GM18870 (cell line): ENCODE results near the gene UBL3.

ENCODE experiments used
- ATAC-seq: cut with Tn5 transposase; IDR thresholded peaks from one replicate; pipeline ENCODE4 v1.9.1; 2021; ENCODE audit warnings: moderate library complexity; ENCODE audit not compliant: unreplicated experiment

UBL3 gene

DNA sequence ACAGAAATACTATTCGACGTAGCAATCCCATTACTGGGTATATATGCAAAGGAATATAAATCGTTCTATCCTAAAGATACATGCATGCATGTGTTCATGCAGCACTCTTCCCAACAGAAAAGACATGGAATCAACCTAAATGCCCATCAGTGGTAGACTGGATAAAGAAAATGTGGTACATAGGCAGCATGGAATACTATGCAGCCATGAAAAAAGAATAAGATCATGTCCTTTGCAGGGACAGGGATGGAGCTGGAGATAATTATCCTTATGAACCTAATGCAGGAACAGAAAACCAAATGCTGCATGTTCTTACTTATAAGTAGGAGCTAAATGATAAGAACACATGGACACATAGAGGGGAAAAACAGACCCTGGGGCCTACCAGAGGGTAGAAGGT is 89.3 kb downstream of the UBL3 start:
- no peak for ATAC-seq

- no peak for ATAC-seq
These were observed 89.9 kb downstream of the UBL3 start for GRCh38 chr13:29760544-29760943.

DNA sequence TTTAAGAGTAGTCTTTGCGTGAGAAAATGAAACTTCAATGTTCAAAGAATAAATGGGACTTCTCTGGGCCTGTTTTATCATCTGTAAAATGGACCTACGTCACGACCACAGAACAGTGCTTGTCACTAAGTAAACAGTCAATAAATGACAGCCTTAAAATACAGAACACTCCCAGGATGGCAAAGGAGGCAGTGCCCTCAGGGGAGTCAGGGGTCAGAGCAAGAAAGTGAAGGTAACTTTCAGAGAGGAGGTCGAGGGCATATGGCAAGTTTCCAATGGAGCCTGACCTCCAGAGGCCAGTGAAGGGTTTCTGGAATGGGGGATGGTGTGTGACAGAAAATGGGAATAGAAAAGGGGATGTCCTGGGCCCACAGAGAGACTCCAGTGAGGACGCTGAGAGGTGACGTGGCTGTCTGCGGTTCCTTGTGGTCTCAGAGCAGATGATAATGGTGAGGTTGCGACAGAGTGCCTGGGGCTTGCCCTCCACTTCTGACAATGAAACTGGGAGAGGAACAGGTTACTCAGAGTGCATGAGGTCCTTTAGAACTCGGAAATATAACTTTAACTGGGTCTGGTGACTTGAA is 91.8 kb downstream of the UBL3 start:
- ATAC-seq = peak; percentile 93

DNA sequence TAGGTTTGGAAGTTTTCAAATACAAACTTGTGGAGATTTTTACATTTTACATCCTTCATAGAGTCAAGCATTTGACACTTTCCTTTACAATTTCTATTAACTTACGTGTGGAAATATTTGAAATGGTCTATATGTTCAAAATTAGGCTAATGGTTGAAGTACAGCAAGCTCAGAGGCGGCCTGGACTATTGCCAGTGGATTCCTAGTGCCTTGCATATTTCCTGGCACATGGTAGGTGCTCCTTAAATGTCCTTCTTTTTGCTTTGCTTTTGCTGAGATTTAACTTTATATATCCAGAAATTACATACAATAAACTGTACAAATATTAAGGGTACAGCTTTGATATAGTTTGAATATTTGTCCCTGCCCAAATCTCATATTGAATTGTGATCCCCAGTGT is 93.9 kb downstream of the UBL3 start:
- ATAC-seq = no peak

DNA sequence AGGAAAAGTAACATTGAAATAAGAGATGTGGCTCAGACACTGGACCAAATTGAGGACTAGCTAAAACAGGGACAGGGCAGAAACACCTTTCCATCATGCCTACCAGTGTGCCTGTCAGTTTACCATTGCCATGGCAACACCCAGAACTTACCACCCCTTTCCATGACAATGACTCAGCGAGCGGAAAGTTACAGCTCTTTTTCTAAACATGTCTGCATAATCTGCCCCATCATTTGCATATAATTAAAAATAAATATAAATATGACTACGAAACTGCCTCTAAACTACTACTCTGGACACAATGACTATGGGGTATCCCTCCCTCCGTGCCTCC is 96.0 kb downstream of the UBL3 start:
- ATAC-seq = no peak

GRCh38 chr13:29753618-29754472 is 96.6 kb downstream of the UBL3 start:
- ATAC-seq = no peak

DNA sequence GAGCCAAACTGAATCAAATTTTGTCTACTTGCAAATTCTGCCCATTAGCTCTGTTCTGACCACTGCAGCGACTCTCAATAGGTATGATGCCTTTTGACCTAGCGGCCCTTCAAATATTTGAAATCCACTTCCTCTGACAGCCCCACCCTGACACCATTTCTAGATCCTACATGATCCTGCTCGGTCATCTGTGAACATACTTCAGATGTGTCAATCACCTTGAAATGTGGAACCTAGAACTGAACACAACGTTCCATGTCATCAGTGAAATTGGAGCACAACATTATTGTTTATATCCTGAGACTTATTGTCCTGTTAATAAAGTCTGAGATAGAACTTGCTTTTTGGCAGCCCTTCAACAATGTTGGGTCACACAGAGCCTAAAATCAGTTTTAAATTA is 98.2 kb downstream of the UBL3 start:
- ATAC-seq = no peak

GRCh38 chr13:29750183-29750530 is 100.3 kb downstream of the UBL3 start:
- ATAC-seq = no peak

- no peak for ATAC-seq
These were observed 100.8 kb downstream of the UBL3 start for GRCh38 chr13:29749401-29750182.

- ATAC-seq = no peak
These were observed 102.3 kb downstream of the UBL3 start for GRCh38 chr13:29748097-29748496.

DNA sequence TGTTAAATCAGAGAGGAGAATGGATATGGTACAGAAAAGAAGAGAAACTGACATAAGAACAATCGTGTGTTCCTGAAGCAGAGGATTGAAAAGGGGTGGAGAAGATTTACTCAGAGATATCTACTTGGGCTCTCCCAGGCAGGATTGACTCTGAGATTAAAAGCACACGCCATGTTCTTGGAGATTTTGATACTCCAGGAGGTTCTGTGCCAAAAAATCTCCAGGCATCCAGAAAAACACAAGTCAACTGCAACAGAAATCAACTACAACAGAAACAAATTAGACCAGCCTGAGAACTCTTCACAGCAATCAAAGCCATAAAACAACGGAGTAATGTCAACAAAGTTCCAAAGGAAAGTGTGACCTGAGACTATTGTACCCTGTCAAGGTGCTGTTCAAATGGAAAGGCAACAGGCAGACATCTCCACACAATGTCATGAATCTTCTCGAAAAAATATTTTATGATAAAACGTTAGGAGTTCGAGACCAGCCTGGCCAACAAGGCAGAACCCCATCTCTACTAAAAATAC is 104.2 kb downstream of the UBL3 start:
- ATAC-seq = no peak

DNA sequence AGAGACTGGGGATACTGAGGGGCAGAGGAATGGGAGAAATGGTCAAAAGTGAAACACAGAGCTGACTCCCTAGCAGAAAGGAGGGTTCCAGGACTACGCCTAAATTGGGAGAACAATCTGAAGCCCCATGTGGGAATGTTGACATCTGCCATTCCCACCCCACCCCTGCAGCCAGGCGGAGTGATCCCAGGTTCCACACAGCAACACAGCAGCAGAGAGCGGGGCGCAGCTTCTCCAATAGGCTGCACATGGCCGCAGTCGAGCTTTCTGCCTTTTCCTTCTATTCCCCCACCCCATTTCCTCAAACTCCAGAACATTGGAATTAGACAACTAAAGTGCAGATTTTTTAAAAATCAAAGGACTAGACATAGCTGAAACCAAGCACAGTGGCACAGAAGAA is 104.7 kb downstream of the UBL3 start:
- no peak for ATAC-seq

DNA sequence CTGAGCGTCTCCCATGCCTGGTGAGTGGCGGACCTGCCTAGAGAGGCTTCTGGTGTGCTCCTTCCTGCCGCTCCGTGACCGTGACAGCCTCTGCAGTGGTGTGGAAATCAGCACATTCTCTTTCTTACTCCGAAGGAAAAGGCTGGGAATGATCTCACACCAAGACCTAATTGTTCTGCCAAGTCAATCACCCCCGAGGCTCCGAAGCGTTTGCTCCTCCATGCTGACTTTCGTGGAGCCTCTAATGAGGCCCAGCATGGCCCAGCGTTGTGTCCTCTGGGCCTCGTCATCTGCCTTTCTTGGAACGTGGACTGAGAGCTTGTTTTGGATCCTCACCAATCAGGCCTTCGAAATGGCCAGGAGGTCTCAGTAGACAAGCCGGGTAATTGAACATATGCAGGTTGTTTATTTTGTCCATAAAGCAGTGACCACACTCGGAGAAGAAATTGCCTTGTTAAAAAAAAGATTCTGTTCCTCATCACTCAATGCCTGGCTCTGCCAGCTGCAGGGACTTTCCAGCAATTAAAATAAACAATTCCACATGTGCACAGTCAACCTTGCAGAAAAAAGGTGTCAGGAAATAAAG is 107.1 kb downstream of the UBL3 start:
- no peak for ATAC-seq

GRCh38 chr13:29740961-29741360 is 109.5 kb downstream of the UBL3 start:
- ATAC-seq = no peak

GRCh38 chr13:29737061-29737460 is 113.4 kb downstream of the UBL3 start:
- ATAC-seq = no peak

- no peak for ATAC-seq
These were observed 117.2 kb downstream of the UBL3 start for GRCh38 chr13:29733147-29733611.

GRCh38 chr13:29730253-29730652 is 120.2 kb downstream of the UBL3 start:
- ATAC-seq = no peak

GRCh38 chr13:29722415-29722814 is 128.0 kb downstream of the UBL3 start:
- ATAC-seq = no peak

DNA sequence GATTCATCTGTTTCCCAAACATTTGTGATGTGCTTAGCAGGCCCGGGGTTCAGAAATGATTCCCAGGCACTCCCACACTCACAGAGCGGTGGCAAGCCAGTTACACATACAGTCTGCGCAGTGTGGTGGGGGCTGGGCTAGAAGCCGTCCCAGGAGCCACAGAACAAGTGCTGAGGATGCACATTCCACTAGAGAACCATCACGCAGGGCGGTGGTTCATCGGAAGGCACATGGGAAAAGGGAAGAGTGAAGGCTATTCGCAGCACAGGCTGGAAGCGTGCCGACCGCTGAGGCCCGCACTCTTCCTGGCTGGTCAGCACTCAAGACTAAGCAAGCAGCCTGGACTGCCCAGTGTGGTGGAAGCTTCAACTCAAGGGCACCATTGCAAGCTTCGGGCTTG is 128.7 kb downstream of the UBL3 start:
- no peak for ATAC-seq

DNA sequence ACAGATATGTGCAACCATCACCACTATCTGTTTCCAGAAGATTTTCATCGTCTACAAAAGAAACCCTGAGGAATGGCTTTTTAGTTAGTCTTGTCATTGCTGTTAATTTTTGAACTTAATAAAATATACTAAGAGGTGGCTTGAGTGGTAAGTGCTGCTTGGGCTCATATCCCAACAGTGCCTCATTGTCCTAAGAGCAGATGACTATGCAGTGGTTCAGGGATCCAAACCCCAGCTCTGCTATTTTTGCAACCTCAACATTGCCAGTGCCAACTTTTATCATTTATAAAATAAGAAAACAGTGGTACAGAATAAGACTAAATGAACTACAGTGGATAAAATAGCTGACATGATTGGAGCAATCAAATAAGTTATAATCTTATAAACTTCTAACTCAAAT is 131.7 kb downstream of the UBL3 start:
- no peak for ATAC-seq

- ATAC-seq = no peak
These were observed 133.9 kb downstream of the UBL3 start for GRCh38 chr13:29716493-29716892.
